Sigmoid colon (tissue), 7 donors: ENCODE results near the gene FATE1. TPM values are rescaled to one million over a fixed set of nuclear protein-coding genes. Genes with fewer than 3 reads are reported as not detected.

Source experiments
- DNase-seq: peaks from one replicate; pipeline ENCODE4 v3.0.0-alpha.2; 2019
- H3K27ac ChIP-seq, 4 donors: fragments of 200-600 bp; sonication (generic); one replicate each; pipeline ENCODE4 v1.5.1; 2016 to 2019; ENCODE audit warnings: mild to moderate bottlenecking in 1 of 4
- H3K27me3 ChIP-seq, 3 donors: fragments of 200-600 bp; sonication (generic); one replicate each; pipeline ENCODE4 v1.5.1; 2019; ENCODE audit warnings: mild to moderate bottlenecking in 1 of 3
- H3K36me3 ChIP-seq, 4 donors: fragments of 200-600 bp; sonication (generic); one replicate each; pipeline ENCODE4 v1.5.1; 2016 to 2019
- H3K4me1 ChIP-seq, 4 donors: fragments of 200-600 bp; sonication (generic); one replicate each; pipeline ENCODE4 v1.5.1; 2017 to 2019
- H3K4me3 ChIP-seq, 4 donors: fragments of 200-600 bp; sonication (generic); one replicate each; pipeline ENCODE4 v1.5.1; 2017 to 2019; ENCODE audit warnings: mild to moderate bottlenecking in 2 of 4, moderate library complexity in 1 of 4
- H3K9me3 ChIP-seq, 4 donors: fragments of 200-600 bp in 3 of 4; sonication (generic) in 3 of 4; one replicate each; pipeline versions ENCODE4 v1.5.1 to v1.6.1; 2013 to 2019
- CTCF ChIP-seq, 4 experiments: fragments of 450-650 bp in 3 of 4; fragments of 200-600 bp in 1 of 4; IDR thresholded peaks; one replicate each; pipeline ENCODE4 v1.5.1; 2016 to 2019; ENCODE audit warnings: antibody characterized with exemption in 4 of 4, mild to moderate bottlenecking in 3 of 4, moderate library complexity in 2 of 4
- EP300 ChIP-seq, 4 donors: sonication (generic); formaldehyde crosslinking; IDR thresholded peaks; one replicate each; pipeline ENCODE4 v1.6.1; 2017; ENCODE audit warnings: antibody characterized with exemption in 4 of 4
- POLR2A ChIP-seq, 2 donors: fragments of 450-650 bp; IDR thresholded peaks; one replicate each; pipeline ENCODE4 v1.6.1; 2016; ENCODE audit warnings: antibody characterized with exemption in 2 of 2, mild to moderate bottlenecking in 2 of 2, moderate library complexity in 2 of 2
- POLR2AphosphoS5 ChIP-seq, 4 donors: sonication (generic); formaldehyde crosslinking; IDR thresholded peaks; one replicate each; pipeline ENCODE4 v1.6.1; 2017; ENCODE audit warnings: antibody characterized with exemption in 4 of 4
- WGBS, 2 donors: extraction: QIAGEN DNeasy Blood & Tissue Kit; methylation state at CpG; one replicate each; pipeline ENCODE4 v1.1.7; 2013; 5-methylcytosine and 5-hydroxymethylcytosine counted together
- intact Hi-C: fragments of 100-400 bp; cut with DNase I; formaldehyde crosslinking; loops from one replicate; pipeline ENCODE4 v1.15.1; 2023
- polyA plus RNA-seq, 3 donors: library from polyadenylated mRNA; stranded (reverse); fragments of 200-250 nt; gene quantifications; one replicate each; pipeline ENCODE4 v1.2.3, GENCODE V29; 2013
- total RNA-seq, 4 donors: library from RNA; depleted of rRNA; stranded (reverse); fragments of >200 nt; gene quantifications; one replicate each; pipeline ENCODE4 v1.1.0, GENCODE V29; 2016
- donor health status: healthy with polysubstance abuse.
- donor health status: Bipolar disorder and iron deficiency.
- donor health status: healthy.

The FATE1 gene
- total and polyA plus RNA-seq, 7 donors, result 0.06 TPM; not detected in 6

- Histone ChIP-seq H3K4me3 (no peak overlapping the region), H3K9me3 (no peaks in the 10 kb centered on the region), H3K36me3 (no peaks in the 10 kb centered on the region), H3K4me1 (no peaks in the 10 kb centered on the region), H3K27me3 (peaks cover 0 to 7% (median 3%) of the 10 kb centered on the region in 3 donors), H3K27ac (no peak overlapping the region)
- intact Hi-C loops, result no loop called here
- 92 to 94% methylated on average over 9 of the region's 9 CpGs for WGBS, 2 donors
- TF ChIP-seq EP300 (IDR thresholded peaks at IDR 0.05), result no peak
- no peak for TF ChIP-seq POLR2A (IDR thresholded peaks at IDR 0.05)
- TF ChIP-seq CTCF (IDR thresholded peaks at IDR 0.05), result no peak
- no peak for TF ChIP-seq POLR2AphosphoS5 (IDR thresholded peaks at IDR 0.05)
- no peak for DNase-seq
These were observed 16.1 kb upstream of the FATE1 start for GRCh38 chrX:151699746-151700145.

- no peaks in the 10 kb centered on the region for H3K9me3 ChIP-seq
- TF ChIP-seq POLR2AphosphoS5 (IDR thresholded peaks at IDR 0.05) (no peak), EP300 (IDR thresholded peaks at IDR 0.05) (no peak), POLR2A (IDR thresholded peaks at IDR 0.05) (no peak), CTCF (IDR thresholded peaks at IDR 0.05) (no peak)
- WGBS, 2 donors, result 92% methylated on average over 16 of the region's 16 CpGs
- H3K4me3 ChIP-seq, result no peak overlapping the region
- no peak for DNase-seq
- no peaks in the 10 kb centered on the region for H3K36me3 ChIP-seq
- intact Hi-C loops, result no loop called here
- peaks cover 0 to under 1% (median 0%) of the 10 kb centered on the region in 3 donors for H3K27me3 ChIP-seq
- no peak overlapping the region for H3K27ac ChIP-seq
- H3K4me1 ChIP-seq, result no peaks in the 10 kb centered on the region
These were observed 15.3 kb upstream of the FATE1 start for GRCh38 chrX:151700581-151700980.

- 95 to 97% methylated on average over 4 of the region's 4 CpGs for WGBS, 2 donors
- H3K27me3 ChIP-seq, result no peaks in the 10 kb centered on the region
- H3K4me3 ChIP-seq, result no peak overlapping the region
These were observed 14.8 kb upstream of the FATE1 start for GRCh38 chrX:151701071-151701470.

GRCh38 chrX:151701531-151701930, 14.3 kb upstream of the FATE1 start:
- 88 to 89% methylated on average over 7 of the region's 7 CpGs for WGBS, 2 donors

More at GRCh38 chrX:151701071-151701470, 14.8 kb upstream of the FATE1 start:
- TF ChIP-seq POLR2A (IDR thresholded peaks at IDR 0.05), result no peak
- TF ChIP-seq POLR2AphosphoS5 (IDR thresholded peaks at IDR 0.05), result no peak
- TF ChIP-seq EP300 (IDR thresholded peaks at IDR 0.05), result no peak
- no peak for TF ChIP-seq CTCF (IDR thresholded peaks at IDR 0.05)
- Histone ChIP-seq H3K27ac (no peak overlapping the region), H3K36me3 (no peaks in the 10 kb centered on the region), H3K4me1 (no peaks in the 10 kb centered on the region), H3K9me3 (no peaks in the 10 kb centered on the region)
- intact Hi-C loops, result no loop called here
- DNase-seq, result no peak

More at GRCh38 chrX:151701531-151701930, 14.3 kb upstream of the FATE1 start:
- H3K4me1 ChIP-seq, result no peaks in the 10 kb centered on the region
- TF ChIP-seq CTCF (IDR thresholded peaks at IDR 0.05) (no peak), POLR2A (IDR thresholded peaks at IDR 0.05) (no peak), EP300 (IDR thresholded peaks at IDR 0.05) (no peak), POLR2AphosphoS5 (IDR thresholded peaks at IDR 0.05) (no peak)
- H3K27ac ChIP-seq, result no peak overlapping the region
- no peaks in the 10 kb centered on the region for H3K27me3 ChIP-seq
- H3K36me3 ChIP-seq, result no peaks in the 10 kb centered on the region
- DNase-seq, result no peak
- intact Hi-C loops, result no loop called here
- H3K4me3 ChIP-seq, result no peak overlapping the region
- no peaks in the 10 kb centered on the region for H3K9me3 ChIP-seq
